SK-N-MC (cell line): ENCODE data around the gene DPH1.
"Not testable (repeated sequence)": the region's sequence is repeated elsewhere in the genome, so short reads cannot be mapped to it uniquely, and the experiment has no call there.

ENCODE experiments used
- DNase-seq: peaks from one replicate; pipeline ENCODE4 v3.0.0-alpha.2; 2011; ENCODE audit warnings: low read depth, low spot score
- H3K27ac ChIP-seq: fragments of 200-600 bp; sonication (generic); 2 replicates; pipeline ENCODE4 v1.5.1; 2016; ENCODE audit warnings: mixed run types
- H3K36me3 ChIP-seq: fragments of 200-600 bp; sonication (generic); 2 replicates; pipeline ENCODE4 v1.6.1; 2017; ENCODE audit warnings: antibody characterized with exemption, low read length, mixed read lengths; ENCODE audit not compliant: insufficient read depth
- H3K4me3 ChIP-seq: fragments of 200-600 bp; sonication (generic); 2 replicates; pipeline ENCODE4 v1.5.1; 2016
- H3K9ac ChIP-seq: fragments of 200-600 bp; sonication (generic); 2 replicates; pipeline ENCODE4 v1.8.0; 2017; ENCODE audit warnings: mixed run types, mixed read lengths; ENCODE audit not compliant: insufficient read length
- H3K9me3 ChIP-seq: fragments of 200-600 bp; sonication (generic); 2 replicates; pipeline ENCODE4 v1.6.1; 2017; ENCODE audit warnings: low read depth, mild to moderate bottlenecking, antibody characterized with exemption, low read length, moderate library complexity, mixed read lengths
- EZH2 ChIP-seq: fragments of 200-600 bp; sonication (generic); IDR thresholded peaks from one replicate; pipeline ENCODE4 v1.6.1; 2017; ENCODE audit warnings: antibody characterized with exemption
- FOXP2 ChIP-seq: optimal IDR thresholded peaks from 2 replicates; pipeline ENCODE3; 2011; ENCODE audit warnings: mild to moderate bottlenecking, moderate library complexity; ENCODE audit not compliant: insufficient read depth; ENCODE audit errors: extremely low read length, control extremely low read depth
- POLR2AphosphoS5 ChIP-seq: IDR thresholded peaks from 2 replicates; pipeline ENCODE4 v1.6.1; 2012; ENCODE audit warnings: mild to moderate bottlenecking, low read depth, low read length, borderline replicate concordance

Gene DPH1

GRCh38 chr17:2029911-2030778 lies at the start of gene DPH1:
DPH1 (plus strand) TSS chr17:2030153; CDS start chr17:2030170, 17 bp downstream.
- no peaks in the 10 kb centered on the region for H3K9me3 ChIP-seq
- H3K9ac ChIP-seq = peak within 1 kb of the TSS; percentile 78
- TF ChIP-seq FOXP2 (no peak), POLR2AphosphoS5 (peak; percentile 70; the same call in 1 of the 2 replicates), EZH2 (no peak)
- H3K36me3 ChIP-seq = no peaks in the 10 kb centered on the region
- H3K27ac ChIP-seq = peak within 1 kb of the TSS; percentile 46; the same call in 1 of the 2 replicates
- peak within 1 kb of the TSS; percentile 97 for H3K4me3 ChIP-seq
- DNase-seq = no peak

GRCh38 chr17:1980665-1981250 lies 49.2 kb upstream of the DPH1 start:
- Histone ChIP-seq H3K36me3 (no peaks in the 10 kb centered on the region), H3K9ac (no peak overlapping the region), H3K9me3 (no peaks in the 10 kb centered on the region), H3K4me3 (no peak overlapping the region), H3K27ac (no peak overlapping the region)
- no peak for TF ChIP-seq FOXP2
- no peak for TF ChIP-seq EZH2
- no peak for TF ChIP-seq POLR2AphosphoS5
- no peak for DNase-seq

- H3K9ac ChIP-seq, H3K9me3 ChIP-seq, H3K27ac ChIP-seq, DNase-seq, H3K4me3 ChIP-seq, H3K36me3 ChIP-seq: not testable (repeated sequence)
These were observed 47.1 kb upstream of the DPH1 start for GRCh38 chr17:1982793-1983366.

- Histone ChIP-seq H3K4me3 (no peak overlapping the region), H3K9ac (no peak overlapping the region), H3K9me3 (no peaks in the 10 kb centered on the region), H3K36me3 (no peaks in the 10 kb centered on the region), H3K27ac (no peak overlapping the region)
- DNase-seq = no peak
- TF ChIP-seq EZH2 (no peak), FOXP2 (no peak)
These were observed 44.9 kb upstream of the DPH1 start for GRCh38 chr17:1985093-1985492.

- H3K27ac ChIP-seq = no peak overlapping the region
- TF ChIP-seq FOXP2 (no peak), POLR2AphosphoS5 (no peak), EZH2 (no peak)
- no peaks in the 10 kb centered on the region for H3K36me3 ChIP-seq
- DNase-seq = no peak
- no peak overlapping the region for H3K4me3 ChIP-seq
- H3K9me3 ChIP-seq = no peaks in the 10 kb centered on the region
- no peak overlapping the region for H3K9ac ChIP-seq
These were observed 44.3 kb upstream of the DPH1 start for GRCh38 chr17:1985686-1986085.

GRCh38 chr17:1986783-1987451 lies 43.0 kb upstream of the DPH1 start:
- no peak overlapping the region for H3K4me3 ChIP-seq
- H3K36me3 ChIP-seq = no peaks in the 10 kb centered on the region
- TF ChIP-seq FOXP2 = no peak
- no peak for TF ChIP-seq POLR2AphosphoS5
- TF ChIP-seq EZH2 = no peak
- no peak overlapping the region for H3K27ac ChIP-seq
- H3K9me3 ChIP-seq = no peaks in the 10 kb centered on the region
- DNase-seq = no peak
- H3K9ac ChIP-seq = no peak overlapping the region

- H3K27ac ChIP-seq = no peak overlapping the region
- no peak for DNase-seq
- no peak overlapping the region for H3K9ac ChIP-seq
- no peak for TF ChIP-seq FOXP2
- TF ChIP-seq EZH2 = no peak
- TF ChIP-seq POLR2AphosphoS5 = no peak
- no peaks in the 10 kb centered on the region for H3K36me3 ChIP-seq
- no peaks in the 10 kb centered on the region for H3K9me3 ChIP-seq
- H3K4me3 ChIP-seq = no peak overlapping the region
These were observed 40.8 kb upstream of the DPH1 start for GRCh38 chr17:1989135-1989534.

- Histone ChIP-seq H3K36me3 (no peaks in the 10 kb centered on the region), H3K4me3 (no peak overlapping the region), H3K9ac (no peak overlapping the region), H3K9me3 (no peaks in the 10 kb centered on the region), H3K27ac (no peak overlapping the region)
- DNase-seq = no peak
- TF ChIP-seq POLR2AphosphoS5 (no peak), FOXP2 (no peak), EZH2 (no peak)
These were observed 37.4 kb upstream of the DPH1 start for GRCh38 chr17:1992541-1992940.
